Measurements from ENCODE around the gene SLC12A9. TPM values are rescaled to one million over a fixed set of nuclear protein-coding genes. Genes with fewer than 3 reads are reported as not detected.

Gene SLC12A9, protein sequence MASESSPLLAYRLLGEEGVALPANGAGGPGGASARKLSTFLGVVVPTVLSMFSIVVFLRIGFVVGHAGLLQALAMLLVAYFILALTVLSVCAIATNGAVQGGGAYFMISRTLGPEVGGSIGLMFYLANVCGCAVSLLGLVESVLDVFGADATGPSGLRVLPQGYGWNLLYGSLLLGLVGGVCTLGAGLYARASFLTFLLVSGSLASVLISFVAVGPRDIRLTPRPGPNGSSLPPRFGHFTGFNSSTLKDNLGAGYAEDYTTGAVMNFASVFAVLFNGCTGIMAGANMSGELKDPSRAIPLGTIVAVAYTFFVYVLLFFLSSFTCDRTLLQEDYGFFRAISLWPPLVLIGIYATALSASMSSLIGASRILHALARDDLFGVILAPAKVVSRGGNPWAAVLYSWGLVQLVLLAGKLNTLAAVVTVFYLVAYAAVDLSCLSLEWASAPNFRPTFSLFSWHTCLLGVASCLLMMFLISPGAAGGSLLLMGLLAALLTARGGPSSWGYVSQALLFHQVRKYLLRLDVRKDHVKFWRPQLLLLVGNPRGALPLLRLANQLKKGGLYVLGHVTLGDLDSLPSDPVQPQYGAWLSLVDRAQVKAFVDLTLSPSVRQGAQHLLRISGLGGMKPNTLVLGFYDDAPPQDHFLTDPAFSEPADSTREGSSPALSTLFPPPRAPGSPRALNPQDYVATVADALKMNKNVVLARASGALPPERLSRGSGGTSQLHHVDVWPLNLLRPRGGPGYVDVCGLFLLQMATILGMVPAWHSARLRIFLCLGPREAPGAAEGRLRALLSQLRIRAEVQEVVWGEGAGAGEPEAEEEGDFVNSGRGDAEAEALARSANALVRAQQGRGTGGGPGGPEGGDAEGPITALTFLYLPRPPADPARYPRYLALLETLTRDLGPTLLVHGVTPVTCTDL
- total RNA-seq (10 to 100 TPM; 28.5 to 49.1 TPM), polyA plus RNA-seq (10 to 100 TPM; 29.2 to 52.6 TPM)
- long read RNA-seq, donor 1, full-length matches to known transcripts, result 5 of 12 reads
- long read RNA-seq, donor 1, partial matches to known transcripts, result 7 of 12 reads
- long read RNA-seq, donor 1, other reads (novel, unspliced or antisense), result 0 of 12 reads
- long read RNA-seq, donor 2, full-length matches to known transcripts, result 4 of 4 reads
- long read RNA-seq, donor 2, partial matches to known transcripts, result 0 of 4 reads
- long read RNA-seq, donor 2, other reads (novel, unspliced or antisense), result 0 of 4 reads
- long read RNA-seq, donor 3, full-length matches to known transcripts, result 4 of 4 reads
- long read RNA-seq, donor 3, partial matches to known transcripts, result 0 of 4 reads
- long read RNA-seq, donor 3, other reads (novel, unspliced or antisense), result 0 of 4 reads
- long read RNA-seq, donor 4, full-length matches to known transcripts, result 5 of 26 reads
- long read RNA-seq, donor 4, partial matches to known transcripts, result 21 of 26 reads
- long read RNA-seq, donor 4, other reads (novel, unspliced or antisense), result 0 of 26 reads
- long read RNA-seq, donor 5, full-length matches to known transcripts, result 2 of 2 reads
- long read RNA-seq, donor 5, partial matches to known transcripts, result 0 of 2 reads
- long read RNA-seq, donor 5, other reads (novel, unspliced or antisense), result 0 of 2 reads

DNA sequence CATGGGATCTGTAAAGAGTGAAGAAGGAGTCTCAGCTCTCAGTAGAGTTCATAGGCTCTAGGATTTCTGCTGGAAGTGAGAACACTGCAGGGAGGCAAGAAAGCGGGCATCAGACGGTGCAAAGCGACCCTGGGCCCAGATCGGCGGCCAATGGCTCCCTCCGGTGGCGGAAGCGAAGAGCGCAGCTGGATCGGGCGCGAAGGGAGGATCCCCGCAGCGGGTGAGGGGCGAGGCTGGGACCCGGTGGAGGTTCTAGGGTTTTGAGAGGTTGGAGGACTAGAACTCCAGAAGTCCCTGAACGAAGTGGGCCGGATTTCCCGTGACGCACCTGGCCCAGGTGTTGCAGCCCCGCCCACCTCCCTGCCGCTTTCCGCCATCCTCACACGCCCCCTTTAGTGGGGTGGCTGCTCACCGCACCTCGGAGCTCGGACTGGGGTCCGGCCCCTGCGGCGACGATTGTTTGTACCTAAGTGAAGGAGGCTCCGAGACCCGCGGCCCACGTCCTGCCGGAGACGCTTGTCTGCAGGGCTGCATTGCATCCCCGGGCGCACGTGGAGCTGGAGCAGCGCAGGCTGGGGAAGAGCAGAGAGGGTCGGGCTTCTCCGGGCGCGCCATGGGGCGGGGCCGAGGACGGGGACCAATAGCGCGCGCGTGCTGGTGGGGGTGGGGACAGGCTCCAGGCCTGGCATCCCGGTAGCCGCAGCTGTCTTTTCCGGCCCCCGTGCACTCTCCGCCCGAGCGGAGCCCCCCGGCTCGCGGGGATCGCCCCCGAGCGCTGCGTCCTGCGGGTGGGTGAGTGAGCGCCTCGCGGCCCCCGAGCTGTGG lies at the start of gene SLC12A9:
Gene SLC12A9, plus strand, starts transcription at position 666 of the 825 bp plus-strand sequence. CDS start 1,485 bp downstream, outside the sequence.
- Histone ChIP-seq H3K36me3 (ENCODE audit: control insufficient read depth in 4 of 4, insufficient read depth in 4 of 4, low read length in 4 of 4) (peaks cover 0 to 13% (median 2%) of the 10 kb centered on the region in 4 donors), H3K27ac (ENCODE audit: low read depth in 1 of 2, low read length in 1 of 2) (peak within 1 kb of the TSS in 1 of 2 donors; percentile 65), H3K9me3 (ENCODE audit: control insufficient read depth in 4 of 4, insufficient read depth in 3 of 4, low read length in 3 of 4) (no peaks in the 10 kb centered on the region), H3K27me3 (ENCODE audit: control insufficient read depth in 3 of 3, insufficient read depth in 3 of 3, low read length in 2 of 3) (no peaks in the 10 kb centered on the region), H3K4me3 (peak within 1 kb of the TSS; percentile 65), H3K4me1 (ENCODE audit: control insufficient read depth in 5 of 5, insufficient read depth in 5 of 5, low read length in 5 of 5) (peaks cover 0 to 13% (median 4%) of the 10 kb centered on the region in 5 donors), H3K9ac (ENCODE audit: insufficient read depth in 1 of 2, low read length in 2 of 2) (peak within 1 kb of the TSS in 1 of 2 donors; percentile 25)
- TF ChIP-seq, protein P1, sequence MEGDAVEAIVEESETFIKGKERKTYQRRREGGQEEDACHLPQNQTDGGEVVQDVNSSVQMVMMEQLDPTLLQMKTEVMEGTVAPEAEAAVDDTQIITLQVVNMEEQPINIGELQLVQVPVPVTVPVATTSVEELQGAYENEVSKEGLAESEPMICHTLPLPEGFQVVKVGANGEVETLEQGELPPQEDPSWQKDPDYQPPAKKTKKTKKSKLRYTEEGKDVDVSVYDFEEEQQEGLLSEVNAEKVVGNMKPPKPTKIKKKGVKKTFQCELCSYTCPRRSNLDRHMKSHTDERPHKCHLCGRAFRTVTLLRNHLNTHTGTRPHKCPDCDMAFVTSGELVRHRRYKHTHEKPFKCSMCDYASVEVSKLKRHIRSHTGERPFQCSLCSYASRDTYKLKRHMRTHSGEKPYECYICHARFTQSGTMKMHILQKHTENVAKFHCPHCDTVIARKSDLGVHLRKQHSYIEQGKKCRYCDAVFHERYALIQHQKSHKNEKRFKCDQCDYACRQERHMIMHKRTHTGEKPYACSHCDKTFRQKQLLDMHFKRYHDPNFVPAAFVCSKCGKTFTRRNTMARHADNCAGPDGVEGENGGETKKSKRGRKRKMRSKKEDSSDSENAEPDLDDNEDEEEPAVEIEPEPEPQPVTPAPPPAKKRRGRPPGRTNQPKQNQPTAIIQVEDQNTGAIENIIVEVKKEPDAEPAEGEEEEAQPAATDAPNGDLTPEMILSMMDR (IDR thresholded peaks at IDR 0.05; ENCODE audit: control extremely low read depth, extremely low read depth), result peak; percentile 83
- peak; percentile 92 to 95 (median 92) for DNase-seq
- ATAC-seq (ENCODE audit: insufficient read depth, low FRiP score), result peak; percentile 99
- WGBS, 2 donors, result 0 to 1% methylated on average over 71 of the region's 71 CpGs

- H3K9ac ChIP-seq (ENCODE audit: insufficient read depth in 1 of 2, low read length in 2 of 2), result no peak overlapping the region
- no peaks in the 10 kb centered on the region for H3K9me3 ChIP-seq (ENCODE audit: control insufficient read depth in 4 of 4, insufficient read depth in 3 of 4, low read length in 3 of 4)
- peaks cover 5 to 26% (median 14%) of the 10 kb centered on the region in 4 donors for H3K36me3 ChIP-seq (ENCODE audit: control insufficient read depth in 4 of 4, insufficient read depth in 4 of 4, low read length in 4 of 4)
- no peaks in the 10 kb centered on the region for H3K27me3 ChIP-seq (ENCODE audit: control insufficient read depth in 3 of 3, insufficient read depth in 3 of 3, low read length in 2 of 3)
- peak overlapping the region in 1 of 2 donors; percentile 72 for H3K27ac ChIP-seq (ENCODE audit: low read depth in 1 of 2, low read length in 1 of 2)
- H3K4me1 ChIP-seq (ENCODE audit: control insufficient read depth in 5 of 5, insufficient read depth in 5 of 5, low read length in 5 of 5), result peaks cover 0 to 25% (median 18%) of the 10 kb centered on the region in 5 donors
- H3K4me3 ChIP-seq, result no peak overlapping the region
- 59 to 64% methylated on average over 4 of the region's 4 CpGs for WGBS, 2 donors
- peak in 1 of 3 donors; percentile 13 for DNase-seq
- ATAC-seq (ENCODE audit: insufficient read depth, low FRiP score), result no peak
- TF ChIP-seq, protein P1 (IDR thresholded peaks at IDR 0.05; ENCODE audit: control extremely low read depth, extremely low read depth), result no peak
Measured at GRCh38 chr7:100802951-100803350, 49.6 kb upstream of the SLC12A9 start.
